GM13977 (cell line): ENCODE results near the gene PTPRA.
A peak's percentile ranks its signal among the peaks of the same experiment; 100 is the strongest.

Experiments used
- DNase-seq: peaks from one replicate; pipeline ENCODE4 v3.0.0; 2012; ENCODE audit warnings: low spot score
- in situ Hi-C: fragments of 300-500 bp; cut with MboI; formaldehyde crosslinking; loops from one replicate; pipeline ENCODE4 v1.12.0; 2022; ENCODE audit warnings: low sequenced_read_pairs, low pct_unique_long_range_greater_than_20kb, mixed read lengths, inconsistent platforms; ENCODE audit not compliant: unreplicated experiment
- TF ChIP-seq, protein P1 (sequence below): IDR thresholded peaks from 2 replicates; pipeline ENCODE4 v1.5.1; 2012; ENCODE audit warnings: mild to moderate bottlenecking, control low read depth; ENCODE audit not compliant: insufficient read depth; ENCODE audit errors: extremely low read depth, missing control alignments

PTPRA gene

DNA sequence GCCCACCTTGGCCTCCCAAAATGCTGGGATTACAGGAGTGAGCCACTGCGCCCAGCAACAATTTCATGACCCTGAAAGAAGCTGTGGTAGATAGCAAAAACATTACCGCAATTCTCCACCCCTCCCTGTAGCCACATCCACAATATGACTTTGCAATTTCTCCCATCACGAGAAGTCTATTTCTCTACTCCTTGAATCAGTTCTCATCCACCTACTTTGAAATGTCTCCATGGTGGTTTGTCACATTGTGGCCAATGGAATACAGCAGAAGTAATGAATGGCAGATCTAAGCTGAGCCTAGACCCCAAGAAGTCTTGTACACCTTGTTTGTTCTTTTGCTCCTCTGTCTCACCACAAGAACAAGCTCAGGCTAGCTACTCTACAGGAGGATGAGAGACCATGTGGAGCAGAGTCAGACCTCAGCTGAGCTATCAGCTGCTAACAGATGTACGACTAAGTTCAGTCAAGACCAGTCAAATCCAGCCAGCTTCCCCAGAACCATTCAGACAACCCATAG, 204.4 kb downstream of the PTPRA start:
- in situ Hi-C loops, result no loop called here

GRCh38 chr20:3080939-3081388, 207.7 kb downstream of the PTPRA start:
- in situ Hi-C loops, result no loop called here
- DNase-seq, result no peak
- TF ChIP-seq, protein P1, sequence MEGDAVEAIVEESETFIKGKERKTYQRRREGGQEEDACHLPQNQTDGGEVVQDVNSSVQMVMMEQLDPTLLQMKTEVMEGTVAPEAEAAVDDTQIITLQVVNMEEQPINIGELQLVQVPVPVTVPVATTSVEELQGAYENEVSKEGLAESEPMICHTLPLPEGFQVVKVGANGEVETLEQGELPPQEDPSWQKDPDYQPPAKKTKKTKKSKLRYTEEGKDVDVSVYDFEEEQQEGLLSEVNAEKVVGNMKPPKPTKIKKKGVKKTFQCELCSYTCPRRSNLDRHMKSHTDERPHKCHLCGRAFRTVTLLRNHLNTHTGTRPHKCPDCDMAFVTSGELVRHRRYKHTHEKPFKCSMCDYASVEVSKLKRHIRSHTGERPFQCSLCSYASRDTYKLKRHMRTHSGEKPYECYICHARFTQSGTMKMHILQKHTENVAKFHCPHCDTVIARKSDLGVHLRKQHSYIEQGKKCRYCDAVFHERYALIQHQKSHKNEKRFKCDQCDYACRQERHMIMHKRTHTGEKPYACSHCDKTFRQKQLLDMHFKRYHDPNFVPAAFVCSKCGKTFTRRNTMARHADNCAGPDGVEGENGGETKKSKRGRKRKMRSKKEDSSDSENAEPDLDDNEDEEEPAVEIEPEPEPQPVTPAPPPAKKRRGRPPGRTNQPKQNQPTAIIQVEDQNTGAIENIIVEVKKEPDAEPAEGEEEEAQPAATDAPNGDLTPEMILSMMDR, result no peak

More for the DNA sequence above, 204.4 kb downstream of the PTPRA start:
- peak; percentile 11 for DNase-seq
- TF ChIP-seq, protein P1, result no peak

DNA sequence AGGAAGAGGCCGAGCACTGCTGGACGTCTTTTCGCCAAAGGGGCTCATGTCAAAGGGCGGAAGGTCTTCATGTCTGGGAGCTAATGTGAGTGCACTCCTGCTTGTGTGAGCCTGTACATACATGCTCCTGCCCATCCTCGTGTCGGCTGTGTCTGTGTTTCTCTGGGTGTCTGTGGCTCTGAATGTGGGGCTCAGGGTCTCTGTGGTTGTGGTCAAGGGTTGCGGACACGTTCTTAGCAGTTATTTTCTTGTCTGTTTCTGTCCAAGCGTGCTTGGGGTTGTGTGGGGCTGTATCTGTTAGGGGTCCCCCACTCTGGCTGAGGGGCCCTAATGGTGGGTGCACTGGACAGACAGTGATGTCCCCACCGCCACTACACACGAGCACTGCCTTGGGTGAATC, 208.4 kb downstream of the PTPRA start:
- DNase-seq, result no peak
- TF ChIP-seq, protein P1, result no peak
- in situ Hi-C loops, result no loop called here

- DNase-seq, result no peak
- in situ Hi-C loops, result no loop called here
- TF ChIP-seq, protein P1, result no peak
These were observed 209.1 kb downstream of the PTPRA start for GRCh38 chr20:3082306-3082951.

- TF ChIP-seq, protein P1, result no peak
- DNase-seq, result no peak
- in situ Hi-C loops, result no loop called here
These were observed 210.0 kb downstream of the PTPRA start for GRCh38 chr20:3082955-3083952.

DNA sequence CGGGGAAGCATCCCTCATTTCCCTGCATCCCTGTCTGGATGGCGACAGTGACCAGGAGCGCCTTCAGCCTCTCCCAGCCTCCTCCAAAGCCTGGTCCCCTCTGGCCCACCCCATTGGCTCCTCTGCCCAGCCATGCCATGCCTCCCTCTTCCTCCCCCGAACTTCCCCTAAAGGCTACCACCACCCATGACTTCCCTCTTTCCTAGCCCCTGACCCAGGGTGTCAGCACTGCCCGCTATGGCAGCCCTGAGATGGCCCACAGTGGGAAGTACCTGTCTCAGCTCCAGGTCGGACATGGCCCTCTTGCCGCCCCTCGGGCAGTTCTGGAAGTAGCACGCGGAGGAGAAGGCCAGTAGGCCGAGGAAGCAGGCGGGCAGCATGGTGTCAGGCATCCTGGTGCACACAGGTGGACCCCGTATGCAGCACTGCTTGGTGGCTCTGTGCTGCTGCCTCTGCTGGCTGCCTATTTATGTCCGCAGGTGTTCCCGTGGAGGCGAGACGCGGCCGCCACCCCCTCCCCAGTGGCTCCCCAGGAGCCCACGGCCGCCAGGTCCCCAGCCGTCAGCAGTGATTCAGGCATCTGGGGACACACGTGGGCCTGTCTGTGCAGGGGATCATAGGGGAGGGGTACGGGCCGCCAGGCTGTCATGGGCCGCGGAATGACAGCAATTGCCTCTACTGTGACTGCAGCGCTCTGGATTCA, 211.2 kb downstream of the PTPRA start, which contains the start of gene AVP:
Gene AVP, minus strand, starts transcription at position 442 of the 703 bp plus-strand sequence. Its CDS starts 50 bp downstream, at position 392.
- TF ChIP-seq, protein P1, result no peak
- in situ Hi-C loops, result no loop called here
- DNase-seq, result no peak
